Measurements from ENCODE around the gene MMP21. TPM values are rescaled to one million over a fixed set of nuclear protein-coding genes. Genes with fewer than 3 reads are reported as not detected.

Gene MMP21
- total RNA-seq, result 0.07 TPM in 1 of 2 replicates, not detected in the other

DNA sequence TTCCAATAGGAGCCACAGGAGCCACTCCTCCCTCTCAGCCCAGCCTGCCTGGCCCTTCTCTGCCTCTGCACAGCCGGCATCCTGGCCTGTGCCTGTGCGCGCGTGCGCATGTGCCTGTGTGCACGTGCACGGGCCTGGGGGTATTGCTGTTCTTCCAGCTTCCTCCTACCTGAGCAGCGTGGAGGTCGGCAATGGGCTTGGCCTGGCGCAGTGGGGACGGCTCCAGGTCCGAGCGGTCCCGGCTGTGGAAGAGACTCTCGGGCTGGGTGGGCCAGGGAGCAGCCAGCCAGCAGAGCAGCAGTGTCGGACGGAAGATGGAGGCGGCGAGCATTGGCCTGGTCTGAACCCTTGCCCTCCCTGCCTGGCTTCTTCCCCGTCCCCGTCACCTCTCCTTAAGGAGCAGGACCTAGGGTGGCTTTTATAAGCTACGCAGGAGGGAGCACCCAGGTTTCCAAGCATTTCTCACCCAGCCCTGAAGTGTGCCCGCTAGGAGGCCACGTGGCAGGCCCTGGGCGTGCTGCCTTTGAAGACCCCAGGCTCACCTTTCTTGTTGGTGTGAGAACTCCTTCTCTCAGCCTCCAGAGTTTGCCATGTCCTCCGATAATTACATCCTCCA is at the start of gene MMP21:
TSS of gene MMP21 (minus strand) at position 331 of the 616 bp plus-strand sequence. CDS start at position 331, 0 bp downstream.
- no peak for DNase-seq (ENCODE audit: low read depth, low spot score)

DNA sequence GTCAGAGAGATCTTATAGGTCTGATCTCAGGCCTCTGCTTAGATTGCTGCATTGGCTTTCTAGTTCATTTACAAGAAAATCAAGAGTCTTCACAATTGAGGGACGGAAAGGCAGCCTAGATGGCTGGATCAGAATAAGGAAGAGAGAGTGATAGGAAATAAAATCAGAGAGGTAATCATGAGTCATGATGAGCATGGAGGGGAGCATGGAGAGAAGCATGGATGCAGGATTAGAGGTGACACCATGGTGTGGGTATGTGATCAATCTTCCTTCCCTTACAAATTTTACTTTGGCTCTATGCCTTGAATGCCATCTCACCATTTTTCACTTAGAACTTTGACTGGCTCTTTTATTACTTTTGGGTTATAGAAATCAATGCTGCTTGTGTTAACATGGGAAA is 49.1 kb upstream of the MMP21 start:
- DNase-seq (ENCODE audit: low read depth, low spot score), result no peak

DNA sequence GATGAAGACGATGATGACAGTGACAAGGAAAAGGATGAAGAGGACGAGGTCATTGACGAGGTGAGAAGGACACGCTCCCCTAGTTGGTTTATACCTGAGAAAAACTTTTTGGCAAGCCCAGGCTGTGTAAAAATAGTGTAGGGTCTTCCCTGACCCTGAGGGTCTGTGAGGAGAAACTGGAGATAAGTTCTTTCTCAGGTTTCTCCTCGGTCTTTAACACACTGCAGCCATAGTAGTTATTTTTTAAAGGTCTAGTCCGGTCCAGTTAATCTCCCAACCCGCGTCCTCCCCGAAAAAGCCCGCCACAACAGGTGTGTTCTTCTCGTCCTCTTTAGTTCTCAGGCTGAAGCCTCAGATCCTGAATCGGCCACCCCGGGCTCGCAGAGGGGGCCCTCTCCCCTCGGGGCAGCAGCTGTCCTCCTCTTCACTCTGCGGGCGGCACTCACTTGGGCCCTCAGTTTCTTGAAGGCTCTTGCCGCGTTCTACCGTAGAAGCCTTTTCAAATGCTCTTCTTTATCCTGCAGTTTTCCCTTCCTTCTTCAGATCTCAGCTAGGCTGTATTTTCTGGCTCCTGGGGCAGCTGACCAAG is 48.1 kb upstream of the MMP21 start:
- DNase-seq (ENCODE audit: low read depth, low spot score), result no peak

- peak; percentile 55 for DNase-seq (ENCODE audit: low read depth, low spot score)
Observed at GRCh38 chr10:125822878-125823662, 47.4 kb upstream of the MMP21 start, which contains the start of the genes BCCIP and UROS. Gene BCCIP (plus strand): TSS chr10:125823546. CDS start chr10:125823558, 12 bp downstream. Gene UROS (minus strand): TSS chr10:125823258. CDS start chr10:125816499, 6,759 bp downstream.

DNA sequence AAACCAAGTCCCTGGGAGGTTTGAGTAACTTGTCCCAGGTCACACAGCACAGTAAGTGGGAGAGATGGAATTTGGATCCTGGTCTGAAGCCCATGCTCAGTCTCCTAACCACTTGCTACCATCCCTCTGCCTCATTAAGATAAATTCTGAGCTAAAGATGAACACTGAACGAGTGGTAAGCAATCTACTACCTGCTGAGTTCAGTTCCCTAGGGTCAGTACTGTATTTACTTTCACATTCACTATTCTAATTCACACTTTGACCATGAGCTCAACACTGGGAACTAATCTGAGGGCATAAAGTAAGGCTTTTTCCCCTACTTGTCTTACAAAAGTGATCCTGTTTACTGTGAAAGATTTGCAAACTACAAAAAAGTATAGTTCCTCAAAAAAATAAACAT is 45.1 kb upstream of the MMP21 start:
- DNase-seq (ENCODE audit: low read depth, low spot score), result no peak

DNA sequence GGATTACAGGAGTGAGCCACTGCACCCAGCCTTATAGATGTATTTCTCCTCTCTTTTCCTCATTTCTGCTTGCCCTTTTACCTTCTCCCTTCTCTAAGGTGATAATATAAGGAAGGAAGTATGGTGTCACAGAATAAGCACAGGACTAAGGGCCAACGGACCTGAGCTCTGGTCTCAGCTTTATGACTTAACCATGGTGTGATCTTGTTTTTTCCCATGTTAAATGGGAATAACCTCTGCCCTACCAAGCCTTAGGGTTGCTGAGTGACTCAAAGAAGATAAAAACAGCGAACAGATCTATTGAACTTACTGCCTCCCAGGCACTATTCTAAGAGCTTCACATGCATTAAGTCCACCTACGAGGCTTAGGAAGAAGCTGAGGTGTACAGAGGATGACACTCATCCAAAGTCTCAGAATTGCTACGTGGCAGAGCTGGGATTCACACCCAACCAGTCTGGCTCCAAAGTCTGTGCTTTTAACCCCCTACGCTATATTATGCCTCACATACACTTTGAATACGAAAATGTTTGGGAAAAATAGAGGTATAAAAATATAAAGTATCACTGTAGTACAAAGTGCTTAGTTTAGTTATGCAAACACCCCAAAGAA is 41.8 kb upstream of the MMP21 start:
- DNase-seq (ENCODE audit: low read depth, low spot score), result no peak

DNA sequence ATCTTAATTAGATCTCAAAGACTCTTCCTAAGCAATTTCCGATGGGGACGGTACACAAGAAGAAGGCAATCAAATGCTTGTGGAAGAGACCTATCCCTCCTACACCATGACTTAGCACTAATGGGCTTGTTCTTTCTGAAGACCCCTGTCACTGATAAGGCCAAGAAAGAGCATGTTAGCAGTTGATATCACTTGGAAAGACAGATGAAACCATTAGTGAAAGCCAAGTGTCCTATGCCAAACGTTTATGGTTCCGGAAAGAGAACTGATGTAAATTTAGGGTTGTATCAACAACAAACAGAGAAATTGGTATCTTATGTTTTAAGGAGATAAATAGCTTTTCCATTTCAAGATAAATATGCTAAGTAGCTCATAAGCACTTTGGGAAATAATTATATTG is 40.9 kb upstream of the MMP21 start:
- no peak for DNase-seq (ENCODE audit: low read depth, low spot score)

DNA sequence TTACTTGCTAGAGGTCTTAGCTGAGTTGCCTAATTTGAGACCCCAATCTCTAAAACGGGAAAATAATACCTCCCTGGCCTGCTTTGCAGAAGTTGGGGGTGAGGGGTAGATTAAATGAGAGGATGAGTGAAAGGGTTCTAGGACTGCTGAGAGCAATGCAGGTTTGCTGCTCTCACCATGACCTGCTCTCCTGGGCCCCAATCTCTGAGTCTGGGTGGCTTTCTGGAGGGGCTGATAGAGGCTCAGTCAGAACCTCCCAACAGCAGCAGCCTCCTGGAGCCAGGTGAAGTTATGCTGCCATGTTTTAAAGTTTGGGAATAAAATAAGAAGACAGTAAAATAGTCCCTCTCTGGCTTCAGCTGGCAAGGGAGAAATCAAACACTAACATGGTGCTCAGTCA is 40.1 kb upstream of the MMP21 start:
- DNase-seq (ENCODE audit: low read depth, low spot score), result no peak

- no peak for DNase-seq (ENCODE audit: low read depth, low spot score)
Observed at GRCh38 chr10:125812128-125812750, 36.6 kb upstream of the MMP21 start.

DNA sequence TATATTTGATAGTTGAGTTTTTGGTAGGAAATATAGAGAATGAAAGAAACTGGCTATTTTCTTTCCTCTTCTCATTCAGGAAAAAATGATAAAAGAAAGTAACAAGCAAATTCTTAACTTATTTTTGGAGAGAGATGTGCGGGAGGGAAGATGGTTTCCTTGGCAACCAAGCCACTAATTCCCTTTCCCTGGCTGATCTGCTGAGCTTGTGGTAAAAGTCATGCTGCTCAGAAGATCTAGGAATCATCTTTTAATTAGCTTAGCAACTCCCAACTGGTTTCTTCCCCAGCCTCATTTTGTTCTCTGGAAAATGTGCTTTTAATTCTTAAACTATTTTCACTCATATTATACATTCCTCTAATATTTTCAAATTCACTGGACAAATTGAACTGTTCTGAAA is 35.6 kb upstream of the MMP21 start:
- no peak for DNase-seq (ENCODE audit: low read depth, low spot score)

GRCh38 chr10:125808047-125808446 is 32.4 kb upstream of the MMP21 start:
- no peak for DNase-seq (ENCODE audit: low read depth, low spot score)

GRCh38 chr10:125802739-125803138 is 27.1 kb upstream of the MMP21 start:
- no peak for DNase-seq (ENCODE audit: low read depth, low spot score)

DNA sequence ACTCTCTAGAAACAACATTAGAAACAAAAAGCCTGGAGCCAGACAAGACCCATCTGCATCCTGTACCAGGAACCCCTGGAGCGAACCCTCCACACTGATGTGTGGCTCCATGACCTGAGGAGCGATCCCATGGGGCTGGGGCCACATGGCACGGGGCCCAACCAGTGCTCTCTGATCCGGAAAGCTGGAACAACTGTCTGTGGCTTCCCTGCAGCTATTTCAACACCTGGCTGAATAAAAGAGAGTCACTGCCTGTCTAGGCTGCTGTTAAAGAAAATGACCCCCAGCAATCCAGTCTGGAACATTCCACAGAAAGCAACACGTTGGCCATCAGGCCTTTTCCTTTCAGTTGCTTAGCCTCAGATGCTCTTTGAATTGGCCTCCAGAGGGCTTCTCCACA is 26.5 kb upstream of the MMP21 start:
- no peak for DNase-seq (ENCODE audit: low read depth, low spot score)

- DNase-seq (ENCODE audit: low read depth, low spot score), result no peak
Observed at GRCh38 chr10:125801574-125801973, 26.0 kb upstream of the MMP21 start.

- no peak for DNase-seq (ENCODE audit: low read depth, low spot score)
Observed at GRCh38 chr10:125799451-125800182, 24.0 kb upstream of the MMP21 start.

GRCh38 chr10:125797994-125798662 is 22.5 kb upstream of the MMP21 start:
- no peak for DNase-seq (ENCODE audit: low read depth, low spot score)

DNA sequence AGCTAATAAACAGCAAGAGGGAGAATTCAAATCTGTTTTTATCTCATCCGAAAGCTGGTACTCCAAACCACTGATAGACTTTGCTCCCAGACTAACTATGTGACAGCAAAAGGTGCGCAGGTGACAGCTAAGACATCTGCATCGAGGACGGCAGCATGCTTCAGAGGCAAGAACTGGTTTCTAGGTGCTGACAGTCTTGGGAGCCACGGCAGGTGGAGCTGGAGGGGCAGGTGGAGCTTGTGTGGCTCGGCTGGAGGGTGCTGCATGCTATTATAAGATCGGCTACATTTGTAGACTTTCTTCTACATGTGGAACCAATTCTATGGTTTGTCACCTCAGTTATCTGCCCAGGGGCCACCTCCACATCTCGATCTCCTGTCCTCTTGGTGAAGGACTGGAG is 21.8 kb upstream of the MMP21 start:
- DNase-seq (ENCODE audit: low read depth, low spot score), result no peak

DNA sequence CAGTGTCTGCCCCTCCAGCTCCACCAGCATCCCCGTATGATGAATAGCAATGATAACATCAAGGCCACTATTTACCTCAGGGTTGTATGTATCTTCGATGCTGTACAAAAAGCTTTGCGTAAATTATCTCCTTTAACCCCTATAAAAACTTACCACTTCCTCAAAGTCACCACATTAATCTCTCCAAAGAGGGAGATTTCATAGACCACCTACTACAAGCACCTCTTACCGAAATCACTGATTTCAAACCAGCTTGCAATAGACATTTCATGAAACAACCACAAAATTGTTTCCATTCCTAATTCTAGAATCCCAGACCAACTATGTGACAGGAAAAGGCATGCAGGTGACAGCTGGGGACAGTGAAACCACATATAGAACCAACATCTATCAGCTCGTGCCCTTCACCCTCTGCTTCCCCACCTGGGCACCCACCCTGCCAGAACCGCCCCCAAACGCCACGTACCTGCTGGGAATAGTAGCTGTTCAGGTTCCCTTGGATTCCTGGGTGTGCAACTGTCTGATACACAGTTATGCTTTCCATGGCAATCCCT is 20.1 kb upstream of the MMP21 start:
- no peak for DNase-seq (ENCODE audit: low read depth, low spot score)

DNA sequence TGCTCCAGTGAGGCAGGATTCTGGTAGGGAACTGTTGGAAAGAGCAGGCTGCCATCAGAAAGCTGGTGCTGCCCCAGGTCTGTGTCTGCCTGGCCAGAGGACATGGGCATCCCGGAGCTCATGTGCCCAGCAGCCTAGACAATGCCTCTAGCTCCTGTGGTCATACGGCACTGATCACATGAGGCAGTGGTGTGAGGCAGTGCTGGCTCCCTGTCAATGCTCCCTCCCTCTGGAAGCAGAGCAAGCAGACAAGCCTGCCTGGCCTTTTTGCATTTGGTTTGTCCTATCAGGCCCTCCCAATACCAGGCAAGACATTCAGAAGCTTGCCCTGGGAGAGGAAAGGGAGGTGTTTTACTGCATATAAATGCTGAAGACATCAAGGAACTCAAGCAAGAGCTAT is 19.5 kb upstream of the MMP21 start:
- DNase-seq (ENCODE audit: low read depth, low spot score), result no peak
